ENCODE results near the gene CD7. TPM values are rescaled to one million over a fixed set of nuclear protein-coding genes. Genes with fewer than 3 reads are reported as not detected.

Gene CD7
- total and polyA plus RNA-seq, 9 of the 15 experiments (the other 6 are each of a cell fraction or from before 2014, with no cell fraction given), result 0.21 to 0.35 TPM; not detected in 7

DNA sequence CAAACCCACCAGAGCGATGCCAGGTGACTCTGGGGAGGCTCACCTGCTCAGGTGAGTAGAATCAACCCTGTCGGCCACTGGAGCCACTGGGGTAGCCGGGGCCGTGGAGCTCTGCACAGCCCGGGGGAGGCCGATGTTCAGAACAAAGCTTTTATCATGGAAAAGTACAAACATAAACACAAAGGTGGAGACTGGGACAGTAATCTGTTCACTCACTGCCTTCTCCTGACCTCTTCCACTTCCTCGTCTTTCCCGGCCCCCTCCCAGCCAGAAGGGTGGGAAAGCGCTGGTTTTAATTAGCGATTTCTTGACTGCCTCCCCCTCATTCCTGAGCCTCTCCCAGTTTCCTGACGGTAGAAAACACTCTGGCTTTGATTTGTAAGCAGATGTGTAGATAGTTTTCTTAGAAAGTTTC is 31.9 kb upstream of the CD7 start:
- POLR2A ChIA-PET, result interaction anchor here (1.0 to 1.6 kb wide), 2 partner anchors 68 to 204 kb away, joined by 3 to 4 read pairs; partner anchors contain the start of gene HEXD
- H3K4me2 ChIP-seq (ENCODE audit: insufficient read depth, low read length), result no peak overlapping the region; the same call in 1 of the 2 replicates
- DNase-seq (ENCODE audit: extremely low read depth in 1 of 4, low spot score in 3 of 4), result no peak
- no peaks in the 10 kb centered on the region for H3K9me3 ChIP-seq (replicated peaks; ENCODE audit: control insufficient read depth, insufficient read depth, low read depth, low read length)
- peak overlapping the region; percentile 1; the same call in 1 of the 2 replicates for H2AFZ ChIP-seq (ENCODE audit: low read depth, low read length)
- H3K4me3 ChIP-seq, result no peak overlapping the region
- in situ Hi-C loops (cut with MboI), result no loop called here
- H3K27ac ChIP-seq (ENCODE audit: extremely low read depth, low read depth, low read length), result no peak overlapping the region
- ATAC-seq, result no peak
- BruUV-seq (replicated peaks), result no TSS peak
- no peaks in the 10 kb centered on the region for H3K9me1 ChIP-seq (ENCODE audit: control insufficient read depth, insufficient read depth, low read length)
- FAIRE-seq, result no peak
- no peaks in the 10 kb centered on the region for H4K20me1 ChIP-seq (replicated peaks; ENCODE audit: control insufficient read depth, insufficient read depth, low read length)
- peaks cover 35 to 74% of the 10 kb centered on the region in 2 experiments for H3K4me1 ChIP-seq (replicated peaks in 1 of 2; ENCODE audit: control insufficient read depth in 2 of 2, insufficient read depth in 2 of 2, low read length in 2 of 2)
- H3K36me3 ChIP-seq (ENCODE audit: control insufficient read depth, insufficient read depth, low read length), result no peaks in the 10 kb centered on the region
- no peaks in the 10 kb centered on the region for H3K79me2 ChIP-seq (ENCODE audit: control insufficient read depth, insufficient read depth, low read length)
- intact Hi-C loops (cut with micrococcal nuclease), result loop anchor here (10.0 kb wide), 1 partner anchor 314 kb away; the partner anchor contains the start of genes DCXR and RAC3
- 24% methylated on average over 10 of the region's 11 CpGs for WGBS (ENCODE audit: insufficient coverage, low coverage, missing lambda C conversion rate)
- peak overlapping the region in 1 of 2 experiments; percentile 75; a peak in 1 of 4 replicates for H3K9ac ChIP-seq (ENCODE audit: insufficient read depth in 1 of 2, low read depth in 2 of 2, low read length in 2 of 2)
- no peaks in the 10 kb centered on the region for H3K27me3 ChIP-seq (ENCODE audit: control insufficient read depth in 2 of 2, insufficient read depth in 2 of 2, low read length in 2 of 2)
- CTCF ChIA-PET (ENCODE audit: low intra/inter-chr PET ratio), result interaction anchor here (2.1 kb wide), 1 partner anchor 144 kb away, joined by 4 read pairs; no protein-coding TSS in a partner anchor
- TF ChIP-seq ELF4 (CRISPR knock-in tag; IDR thresholded peaks at IDR 0.05) (no peak), PHF8 (IDR thresholded peaks at IDR 0.05; ENCODE audit: borderline replicate concordance, low read length) (no peak), GABPB2 (CRISPR knock-in tag; conservative IDR thresholded peaks at IDR 0.05) (no peak), NELFE (IDR thresholded peaks at IDR 0.05; ENCODE audit: insufficient read depth, insufficient read length) (no peak), NCOA2 (IDR thresholded peaks at IDR 0.05; ENCODE audit: partially characterized antibody in 2 of 2) (no peak), BRF1 (IDR thresholded peaks at IDR 0.05; ENCODE audit: borderline replicate concordance, extremely low read depth, insufficient read length) (no peak), ZEB2 (IDR thresholded peaks at IDR 0.05) (no peak)
- TF ChIP-seq, protein P1, sequence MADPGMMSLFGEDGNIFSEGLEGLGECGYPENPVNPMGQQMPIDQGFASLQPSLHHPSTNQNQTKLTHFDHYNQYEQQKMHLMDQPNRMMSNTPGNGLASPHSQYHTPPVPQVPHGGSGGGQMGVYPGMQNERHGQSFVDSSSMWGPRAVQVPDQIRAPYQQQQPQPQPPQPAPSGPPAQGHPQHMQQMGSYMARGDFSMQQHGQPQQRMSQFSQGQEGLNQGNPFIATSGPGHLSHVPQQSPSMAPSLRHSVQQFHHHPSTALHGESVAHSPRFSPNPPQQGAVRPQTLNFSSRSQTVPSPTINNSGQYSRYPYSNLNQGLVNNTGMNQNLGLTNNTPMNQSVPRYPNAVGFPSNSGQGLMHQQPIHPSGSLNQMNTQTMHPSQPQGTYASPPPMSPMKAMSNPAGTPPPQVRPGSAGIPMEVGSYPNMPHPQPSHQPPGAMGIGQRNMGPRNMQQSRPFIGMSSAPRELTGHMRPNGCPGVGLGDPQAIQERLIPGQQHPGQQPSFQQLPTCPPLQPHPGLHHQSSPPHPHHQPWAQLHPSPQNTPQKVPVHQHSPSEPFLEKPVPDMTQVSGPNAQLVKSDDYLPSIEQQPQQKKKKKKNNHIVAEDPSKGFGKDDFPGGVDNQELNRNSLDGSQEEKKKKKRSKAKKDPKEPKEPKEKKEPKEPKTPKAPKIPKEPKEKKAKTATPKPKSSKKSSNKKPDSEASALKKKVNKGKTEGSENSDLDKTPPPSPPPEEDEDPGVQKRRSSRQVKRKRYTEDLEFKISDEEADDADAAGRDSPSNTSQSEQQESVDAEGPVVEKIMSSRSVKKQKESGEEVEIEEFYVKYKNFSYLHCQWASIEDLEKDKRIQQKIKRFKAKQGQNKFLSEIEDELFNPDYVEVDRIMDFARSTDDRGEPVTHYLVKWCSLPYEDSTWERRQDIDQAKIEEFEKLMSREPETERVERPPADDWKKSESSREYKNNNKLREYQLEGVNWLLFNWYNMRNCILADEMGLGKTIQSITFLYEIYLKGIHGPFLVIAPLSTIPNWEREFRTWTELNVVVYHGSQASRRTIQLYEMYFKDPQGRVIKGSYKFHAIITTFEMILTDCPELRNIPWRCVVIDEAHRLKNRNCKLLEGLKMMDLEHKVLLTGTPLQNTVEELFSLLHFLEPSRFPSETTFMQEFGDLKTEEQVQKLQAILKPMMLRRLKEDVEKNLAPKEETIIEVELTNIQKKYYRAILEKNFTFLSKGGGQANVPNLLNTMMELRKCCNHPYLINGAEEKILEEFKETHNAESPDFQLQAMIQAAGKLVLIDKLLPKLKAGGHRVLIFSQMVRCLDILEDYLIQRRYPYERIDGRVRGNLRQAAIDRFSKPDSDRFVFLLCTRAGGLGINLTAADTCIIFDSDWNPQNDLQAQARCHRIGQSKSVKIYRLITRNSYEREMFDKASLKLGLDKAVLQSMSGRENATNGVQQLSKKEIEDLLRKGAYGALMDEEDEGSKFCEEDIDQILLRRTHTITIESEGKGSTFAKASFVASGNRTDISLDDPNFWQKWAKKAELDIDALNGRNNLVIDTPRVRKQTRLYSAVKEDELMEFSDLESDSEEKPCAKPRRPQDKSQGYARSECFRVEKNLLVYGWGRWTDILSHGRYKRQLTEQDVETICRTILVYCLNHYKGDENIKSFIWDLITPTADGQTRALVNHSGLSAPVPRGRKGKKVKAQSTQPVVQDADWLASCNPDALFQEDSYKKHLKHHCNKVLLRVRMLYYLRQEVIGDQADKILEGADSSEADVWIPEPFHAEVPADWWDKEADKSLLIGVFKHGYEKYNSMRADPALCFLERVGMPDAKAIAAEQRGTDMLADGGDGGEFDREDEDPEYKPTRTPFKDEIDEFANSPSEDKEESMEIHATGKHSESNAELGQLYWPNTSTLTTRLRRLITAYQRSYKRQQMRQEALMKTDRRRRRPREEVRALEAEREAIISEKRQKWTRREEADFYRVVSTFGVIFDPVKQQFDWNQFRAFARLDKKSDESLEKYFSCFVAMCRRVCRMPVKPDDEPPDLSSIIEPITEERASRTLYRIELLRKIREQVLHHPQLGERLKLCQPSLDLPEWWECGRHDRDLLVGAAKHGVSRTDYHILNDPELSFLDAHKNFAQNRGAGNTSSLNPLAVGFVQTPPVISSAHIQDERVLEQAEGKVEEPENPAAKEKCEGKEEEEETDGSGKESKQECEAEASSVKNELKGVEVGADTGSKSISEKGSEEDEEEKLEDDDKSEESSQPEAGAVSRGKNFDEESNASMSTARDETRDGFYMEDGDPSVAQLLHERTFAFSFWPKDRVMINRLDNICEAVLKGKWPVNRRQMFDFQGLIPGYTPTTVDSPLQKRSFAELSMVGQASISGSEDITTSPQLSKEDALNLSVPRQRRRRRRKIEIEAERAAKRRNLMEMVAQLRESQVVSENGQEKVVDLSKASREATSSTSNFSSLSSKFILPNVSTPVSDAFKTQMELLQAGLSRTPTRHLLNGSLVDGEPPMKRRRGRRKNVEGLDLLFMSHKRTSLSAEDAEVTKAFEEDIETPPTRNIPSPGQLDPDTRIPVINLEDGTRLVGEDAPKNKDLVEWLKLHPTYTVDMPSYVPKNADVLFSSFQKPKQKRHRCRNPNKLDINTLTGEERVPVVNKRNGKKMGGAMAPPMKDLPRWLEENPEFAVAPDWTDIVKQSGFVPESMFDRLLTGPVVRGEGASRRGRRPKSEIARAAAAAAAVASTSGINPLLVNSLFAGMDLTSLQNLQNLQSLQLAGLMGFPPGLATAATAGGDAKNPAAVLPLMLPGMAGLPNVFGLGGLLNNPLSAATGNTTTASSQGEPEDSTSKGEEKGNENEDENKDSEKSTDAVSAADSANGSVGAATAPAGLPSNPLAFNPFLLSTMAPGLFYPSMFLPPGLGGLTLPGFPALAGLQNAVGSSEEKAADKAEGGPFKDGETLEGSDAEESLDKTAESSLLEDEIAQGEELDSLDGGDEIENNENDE (IDR thresholded peaks at IDR 0.05; ENCODE audit: low read depth, low read length), result no peak
- TF ChIP-seq, protein P2, sequence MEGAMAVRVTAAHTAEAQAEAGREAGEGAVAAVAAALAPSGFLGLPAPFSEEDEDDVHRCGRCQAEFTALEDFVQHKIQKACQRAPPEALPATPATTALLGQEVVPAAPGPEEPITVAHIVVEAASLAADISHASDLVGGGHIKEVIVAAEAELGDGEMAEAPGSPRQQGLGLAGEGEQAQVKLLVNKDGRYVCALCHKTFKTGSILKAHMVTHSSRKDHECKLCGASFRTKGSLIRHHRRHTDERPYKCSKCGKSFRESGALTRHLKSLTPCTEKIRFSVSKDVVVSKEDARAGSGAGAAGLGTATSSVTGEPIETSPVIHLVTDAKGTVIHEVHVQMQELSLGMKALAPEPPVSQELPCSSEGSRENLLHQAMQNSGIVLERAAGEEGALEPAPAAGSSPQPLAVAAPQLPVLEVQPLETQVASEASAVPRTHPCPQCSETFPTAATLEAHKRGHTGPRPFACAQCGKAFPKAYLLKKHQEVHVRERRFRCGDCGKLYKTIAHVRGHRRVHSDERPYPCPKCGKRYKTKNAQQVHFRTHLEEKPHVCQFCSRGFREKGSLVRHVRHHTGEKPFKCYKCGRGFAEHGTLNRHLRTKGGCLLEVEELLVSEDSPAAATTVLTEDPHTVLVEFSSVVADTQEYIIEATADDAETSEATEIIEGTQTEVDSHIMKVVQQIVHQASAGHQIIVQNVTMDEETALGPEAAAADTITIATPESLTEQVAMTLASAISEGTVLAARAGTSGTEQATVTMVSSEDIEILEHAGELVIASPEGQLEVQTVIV (CRISPR knock-in tag; IDR thresholded peaks at IDR 0.05; ENCODE audit: borderline replicate concordance), result no peak

Measured in K562 (cell line).